HG03095 (cell line): ENCODE results near the gene ACOT13.
"Not testable (repeated sequence)": the region's sequence is repeated elsewhere in the genome, so short reads cannot be mapped to it uniquely, and the experiment has no call there.

Source experiments
- ATAC-seq: cut with Tn5 transposase; IDR thresholded peaks from one replicate; pipeline ENCODE4 v1.9.1; 2021; ENCODE audit warnings: moderate library complexity; ENCODE audit not compliant: unreplicated experiment

The ACOT13 gene

GRCh38 chr6:24661759-24662158, 5.1 kb upstream of the ACOT13 start:
- not testable (repeated sequence) for ATAC-seq

GRCh38 chr6:24662236-24662635, 4.6 kb upstream of the ACOT13 start:
- no peak for ATAC-seq

- ATAC-seq, result no peak
These were observed 3.7 kb upstream of the ACOT13 start for GRCh38 chr6:24663189-24663588.

GRCh38 chr6:24664046-24664987, 2.6 kb upstream of the ACOT13 start:
- no peak for ATAC-seq

- peak; percentile 27 for ATAC-seq
These were observed 708 bp upstream of the ACOT13 start for GRCh38 chr6:24666097-24666640.

GRCh38 chr6:24667378-24667803, 514 bp downstream of the ACOT13 start:
- ATAC-seq, result no peak

GRCh38 chr6:24668066-24668996, 1.5 kb downstream of the ACOT13 start:
- not testable (repeated sequence) for ATAC-seq

- no peak for ATAC-seq
These were observed 2.1 kb downstream of the ACOT13 start for GRCh38 chr6:24668997-24669361.

GRCh38 chr6:24670492-24670891, 3.6 kb downstream of the ACOT13 start:
- ATAC-seq, result not testable (repeated sequence)

- not testable (repeated sequence) for ATAC-seq
These were observed 4.2 kb downstream of the ACOT13 start for GRCh38 chr6:24671077-24671476.

GRCh38 chr6:24672620-24673182, 5.8 kb downstream of the ACOT13 start:
- ATAC-seq, result no peak

GRCh38 chr6:24673625-24674024, 6.7 kb downstream of the ACOT13 start:
- no peak for ATAC-seq

- ATAC-seq, result not testable (repeated sequence)
These were observed 12.0 kb downstream of the ACOT13 start for GRCh38 chr6:24678792-24679352.

GRCh38 chr6:24680582-24680981, 13.7 kb downstream of the ACOT13 start:
- no peak for ATAC-seq

GRCh38 chr6:24683297-24684296, 16.7 kb downstream of the ACOT13 start:
- ATAC-seq, result no peak

- ATAC-seq, result no peak
These were observed 19.5 kb downstream of the ACOT13 start for GRCh38 chr6:24686408-24686807.

- no peak for ATAC-seq
These were observed 20.1 kb downstream of the ACOT13 start for GRCh38 chr6:24686946-24687345.

- ATAC-seq, result no peak
These were observed 23.1 kb downstream of the ACOT13 start for GRCh38 chr6:24689964-24690363.

GRCh38 chr6:24690593-24690992, 23.7 kb downstream of the ACOT13 start:
- ATAC-seq, result no peak
